Activated naive CD8-positive, alpha-beta T cell (primary cell): Measurements from ENCODE around the gene HIRIP3.
"Not testable (repeated sequence)": the region's sequence is repeated elsewhere in the genome, so short reads cannot be mapped to it uniquely, and the experiment has no call there.

Experiments used
- H3K27ac Mint-ChIP-seq: one replicate; pipeline ENCODE4 v1.8.0; 2021; ENCODE audit warnings: mixed read lengths
- H3K27me3 Mint-ChIP-seq: one replicate; pipeline ENCODE4 v1.8.0; 2021; ENCODE audit warnings: mixed read lengths
- H3K36me3 Mint-ChIP-seq: one replicate; pipeline ENCODE4 v1.8.0; 2021; ENCODE audit warnings: mixed read lengths
- H3K4me1 Mint-ChIP-seq: one replicate; pipeline ENCODE4 v1.8.0; 2021; ENCODE audit warnings: low read depth, mixed read lengths
- H3K4me3 Mint-ChIP-seq: one replicate; pipeline ENCODE4 v1.8.0; 2021; ENCODE audit warnings: mild to moderate bottlenecking, mixed read lengths
- H3K9me3 Mint-ChIP-seq: one replicate; pipeline ENCODE4 v1.8.0; 2021; ENCODE audit warnings: low read depth, mixed read lengths

The HIRIP3 gene, protein sequence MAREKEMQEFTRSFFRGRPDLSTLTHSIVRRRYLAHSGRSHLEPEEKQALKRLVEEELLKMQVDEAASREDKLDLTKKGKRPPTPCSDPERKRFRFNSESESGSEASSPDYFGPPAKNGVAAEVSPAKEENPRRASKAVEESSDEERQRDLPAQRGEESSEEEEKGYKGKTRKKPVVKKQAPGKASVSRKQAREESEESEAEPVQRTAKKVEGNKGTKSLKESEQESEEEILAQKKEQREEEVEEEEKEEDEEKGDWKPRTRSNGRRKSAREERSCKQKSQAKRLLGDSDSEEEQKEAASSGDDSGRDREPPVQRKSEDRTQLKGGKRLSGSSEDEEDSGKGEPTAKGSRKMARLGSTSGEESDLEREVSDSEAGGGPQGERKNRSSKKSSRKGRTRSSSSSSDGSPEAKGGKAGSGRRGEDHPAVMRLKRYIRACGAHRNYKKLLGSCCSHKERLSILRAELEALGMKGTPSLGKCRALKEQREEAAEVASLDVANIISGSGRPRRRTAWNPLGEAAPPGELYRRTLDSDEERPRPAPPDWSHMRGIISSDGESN

DNA sequence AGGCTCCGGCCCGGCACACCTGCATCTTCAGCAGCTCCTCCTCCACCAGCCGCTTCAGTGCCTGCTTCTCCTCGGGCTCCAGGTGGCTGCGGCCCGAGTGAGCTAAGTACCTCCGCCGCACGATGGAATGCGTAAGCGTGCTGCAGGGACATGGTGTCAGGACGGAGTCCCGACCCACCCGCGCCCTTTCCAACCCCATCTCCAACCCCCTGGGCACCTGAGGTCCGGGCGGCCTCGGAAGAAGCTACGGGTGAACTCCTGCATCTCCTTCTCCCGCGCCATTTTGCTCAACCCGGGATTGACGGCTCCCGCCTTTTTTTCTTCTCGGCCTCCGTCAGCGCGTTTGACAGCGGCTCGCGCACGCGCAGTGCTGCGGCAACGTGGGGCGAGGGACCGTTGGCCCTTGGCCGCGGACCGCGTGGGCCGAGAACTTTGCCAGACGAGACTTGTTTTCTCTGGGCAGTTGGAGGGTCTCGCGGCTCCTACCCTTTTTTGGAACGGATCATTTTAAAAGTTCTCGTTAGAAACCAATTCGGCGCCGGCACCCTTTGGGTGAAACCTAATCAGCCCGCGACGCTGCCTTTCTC, at the start of gene HIRIP3:
TSS of gene HIRIP3 (minus strand) at position 294 of the 587 bp plus-strand sequence. CDS start at position 282, 12 bp downstream.
- Mint-ChIP-seq H3K27me3 (no peaks in the 10 kb centered on the region), H3K4me1 (peaks cover 32% of the 10 kb centered on the region), H3K9me3 (no peaks in the 10 kb centered on the region), H3K4me3 (peak within 1 kb of the TSS; percentile 97), H3K27ac (peak within 1 kb of the TSS; percentile 99), H3K36me3 (peaks cover 1% of the 10 kb centered on the region)

DNA sequence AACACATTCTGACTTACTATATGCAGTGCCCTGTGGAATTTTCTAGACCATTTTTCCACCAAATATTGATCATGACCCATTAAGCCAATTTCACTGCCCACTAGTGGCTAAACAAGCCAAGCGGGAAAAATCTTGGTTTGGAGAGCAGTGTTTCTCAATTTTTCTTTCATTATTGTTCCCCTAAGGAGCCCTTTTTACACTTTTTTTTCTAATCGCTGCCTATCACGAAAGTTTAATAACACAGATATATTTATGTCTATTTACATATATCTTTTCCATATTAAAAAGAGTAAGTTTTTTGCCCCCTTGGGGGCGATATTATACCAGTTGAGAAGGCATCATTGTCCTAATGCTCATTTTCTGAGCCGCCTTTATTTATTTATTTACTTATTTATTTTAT, 46.4 kb upstream of the HIRIP3 start:
- Mint-ChIP-seq H3K27ac (no peak overlapping the region), H3K36me3 (no peaks in the 10 kb centered on the region), H3K27me3 (peaks cover 2% of the 10 kb centered on the region), H3K4me3 (no peak overlapping the region), H3K9me3 (no peaks in the 10 kb centered on the region), H3K4me1 (no peaks in the 10 kb centered on the region)

DNA sequence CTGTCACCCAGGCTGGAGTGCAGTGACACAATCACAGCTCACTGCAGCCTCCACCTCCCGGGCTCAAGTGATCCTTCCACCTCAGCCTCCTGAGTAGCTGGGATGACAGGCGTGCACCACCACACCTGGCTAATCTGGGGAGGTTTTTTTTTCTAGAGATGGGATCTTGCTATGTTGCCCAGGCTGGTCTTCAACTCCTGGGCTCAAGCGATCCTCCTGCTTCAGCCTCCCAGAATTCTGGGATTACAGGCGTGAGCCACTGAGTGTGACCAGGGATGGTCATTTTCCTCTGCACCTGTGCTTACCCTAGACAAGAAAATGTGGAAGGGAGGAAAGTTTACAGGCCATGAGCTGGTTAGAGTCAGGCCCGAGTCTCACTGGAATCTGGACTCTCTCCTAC, 45.3 kb upstream of the HIRIP3 start:
- H3K9me3 Mint-ChIP-seq, H3K27me3 Mint-ChIP-seq, H3K4me1 Mint-ChIP-seq, H3K4me3 Mint-ChIP-seq, H3K36me3 Mint-ChIP-seq, H3K27ac Mint-ChIP-seq: not testable (repeated sequence)

DNA sequence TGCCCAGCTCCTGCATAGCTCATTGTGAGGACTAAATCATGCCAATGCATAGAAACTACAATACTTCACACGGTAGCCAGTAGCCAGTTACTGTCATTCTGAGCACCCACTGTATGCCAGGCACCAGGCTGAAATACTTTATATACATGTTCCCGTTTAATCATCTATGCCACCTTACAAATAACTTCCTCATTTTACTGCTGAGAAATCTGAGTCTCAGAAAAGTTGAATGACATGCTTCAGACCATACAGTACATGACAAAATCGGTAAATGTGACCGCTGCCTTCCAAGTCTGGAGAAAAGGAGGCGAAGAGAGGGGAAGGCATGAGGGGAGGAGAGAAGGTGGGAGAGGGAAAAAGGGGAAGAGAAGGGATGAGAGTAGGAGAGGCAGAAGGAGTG, 44.8 kb upstream of the HIRIP3 start:
- H3K4me3 Mint-ChIP-seq: no peak overlapping the region
- no peak overlapping the region for H3K27ac Mint-ChIP-seq
- peaks cover 2% of the 10 kb centered on the region for H3K27me3 Mint-ChIP-seq
- no peaks in the 10 kb centered on the region for H3K9me3 Mint-ChIP-seq
- H3K36me3 Mint-ChIP-seq: no peaks in the 10 kb centered on the region
- H3K4me1 Mint-ChIP-seq: no peaks in the 10 kb centered on the region

DNA sequence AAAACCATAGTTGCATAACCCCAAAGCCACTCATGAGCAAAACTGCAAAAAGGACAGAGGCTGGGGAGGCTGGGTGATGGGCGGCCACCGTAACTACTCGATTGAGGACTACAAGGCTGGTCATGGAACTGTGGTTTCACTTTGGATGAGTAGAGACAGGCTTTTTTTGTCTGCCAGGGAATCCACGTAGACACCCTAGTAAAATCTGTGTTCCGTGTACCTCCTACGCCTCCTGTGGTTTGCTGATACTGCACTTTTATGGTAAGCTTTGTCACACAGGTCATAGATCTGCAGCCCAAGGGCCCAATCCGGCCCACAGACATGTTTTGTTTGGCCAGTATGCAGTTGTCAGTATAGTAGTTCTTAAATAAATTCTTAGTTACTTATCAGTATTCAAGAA, 37.9 kb upstream of the HIRIP3 start:
- peaks cover 11% of the 10 kb centered on the region for H3K4me1 Mint-ChIP-seq
- peaks cover 16% of the 10 kb centered on the region for H3K27me3 Mint-ChIP-seq
- H3K9me3 Mint-ChIP-seq: no peaks in the 10 kb centered on the region
- no peak overlapping the region for H3K4me3 Mint-ChIP-seq
- H3K36me3 Mint-ChIP-seq: no peaks in the 10 kb centered on the region
- no peak overlapping the region for H3K27ac Mint-ChIP-seq

DNA sequence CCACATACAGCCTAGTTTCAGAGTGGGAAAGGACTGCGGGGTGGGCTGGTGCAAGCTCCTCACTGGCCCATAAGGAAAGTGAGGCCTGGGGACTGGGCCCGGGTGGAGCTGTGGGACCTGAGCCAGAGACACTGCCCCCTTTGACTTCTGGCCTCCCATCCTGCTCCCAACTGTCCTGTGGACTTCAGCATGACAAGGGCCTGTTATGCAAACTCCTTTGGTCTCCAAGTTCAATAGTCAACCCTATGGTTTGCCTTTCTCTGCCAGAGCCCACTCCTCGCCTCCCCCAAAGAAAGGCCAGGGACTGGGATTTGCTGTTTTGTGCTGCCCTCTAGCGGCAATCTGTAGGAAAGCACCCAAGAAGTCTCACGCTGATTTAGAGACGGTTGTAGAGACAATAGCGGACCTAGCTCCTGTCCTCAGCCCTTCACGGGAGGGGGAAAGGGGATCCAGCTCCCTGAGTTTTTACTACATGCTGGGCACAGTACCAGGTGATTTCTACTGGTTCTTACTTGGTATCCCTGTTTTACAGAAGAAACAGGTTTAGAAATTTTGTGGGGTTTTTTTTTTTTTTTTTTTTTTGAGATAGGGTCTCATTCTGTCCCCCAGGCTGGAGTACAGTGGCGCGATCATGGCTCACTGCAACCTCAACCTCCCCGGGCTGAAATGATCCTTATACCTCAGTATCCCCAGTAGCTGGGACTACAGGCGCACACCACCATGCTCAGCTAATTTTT, 36.8 kb upstream of the HIRIP3 start:
- H3K4me3 Mint-ChIP-seq: peak overlapping the region; percentile 68
- H3K4me1 Mint-ChIP-seq: peaks cover 11% of the 10 kb centered on the region
- H3K36me3 Mint-ChIP-seq: no peaks in the 10 kb centered on the region
- H3K9me3 Mint-ChIP-seq: no peaks in the 10 kb centered on the region
- peaks cover 20% of the 10 kb centered on the region for H3K27me3 Mint-ChIP-seq
- H3K27ac Mint-ChIP-seq: no peak overlapping the region

DNA sequence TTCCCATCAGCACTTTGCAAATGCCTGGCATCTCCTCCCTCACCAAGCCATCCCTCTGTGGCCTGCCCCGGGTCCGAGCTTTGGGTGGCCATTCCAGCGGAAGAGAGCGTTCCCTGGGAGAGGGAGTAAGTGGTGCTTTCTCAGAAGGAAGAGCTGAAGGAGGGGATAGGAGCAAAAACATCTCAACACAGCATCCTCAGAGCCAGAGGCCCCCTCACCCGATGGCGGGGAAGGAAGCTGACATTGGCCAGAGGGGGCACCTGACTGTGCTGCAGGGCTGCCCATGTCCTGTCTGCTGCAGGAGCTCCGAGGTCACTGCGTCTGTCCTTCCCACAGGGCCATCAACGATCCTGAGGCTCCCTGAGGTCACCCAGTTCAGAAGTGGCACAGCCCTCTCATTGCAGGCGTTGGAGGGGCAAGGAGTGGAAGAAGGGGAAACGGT, 36.1 kb upstream of the HIRIP3 start:
- H3K9me3 Mint-ChIP-seq: no peaks in the 10 kb centered on the region
- peaks cover 21% of the 10 kb centered on the region for H3K27me3 Mint-ChIP-seq
- H3K36me3 Mint-ChIP-seq: no peaks in the 10 kb centered on the region
- no peak overlapping the region for H3K4me3 Mint-ChIP-seq
- peaks cover 11% of the 10 kb centered on the region for H3K4me1 Mint-ChIP-seq
- no peak overlapping the region for H3K27ac Mint-ChIP-seq

DNA sequence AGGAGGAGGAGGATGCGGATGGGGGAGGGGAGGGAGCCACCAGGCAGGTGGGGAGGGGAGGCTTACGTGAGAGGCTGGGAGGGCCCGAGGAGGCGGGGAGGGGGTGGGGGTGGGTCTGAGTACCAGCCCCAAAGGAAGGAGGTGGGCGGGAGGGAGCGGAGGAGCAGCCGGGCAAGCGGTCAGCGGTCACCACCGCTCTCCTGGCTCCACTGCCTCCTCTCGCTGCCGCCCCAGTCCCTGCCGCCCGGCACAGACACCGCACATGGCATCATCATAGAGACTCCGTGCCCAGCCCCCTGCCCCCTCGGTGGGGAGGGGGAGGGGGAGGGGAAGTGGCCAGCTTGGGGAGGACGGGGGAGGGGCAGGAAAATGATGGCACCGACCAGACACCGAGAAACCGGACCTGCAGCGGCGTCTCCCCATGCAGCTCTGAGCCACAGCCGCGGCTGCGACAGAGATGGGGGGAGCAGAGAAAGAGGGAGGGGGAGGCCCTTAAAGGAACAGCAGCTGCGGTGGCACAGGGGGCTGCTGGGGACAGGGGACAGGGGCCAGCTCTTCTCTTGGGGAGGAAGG, 35.5 kb upstream of the HIRIP3 start, which contains the start of gene TLCD3B:
TSS of gene TLCD3B (minus strand) at position 431 of the 573 bp plus-strand sequence. CDS start 744 bp downstream, outside the sequence.
- H3K27me3 Mint-ChIP-seq: peaks cover 21% of the 10 kb centered on the region
- peaks cover 11% of the 10 kb centered on the region for H3K4me1 Mint-ChIP-seq
- H3K4me3 Mint-ChIP-seq: peak within 1 kb of the TSS; percentile 68
- no peak within 1 kb of the TSS for H3K27ac Mint-ChIP-seq
- no peaks in the 10 kb centered on the region for H3K36me3 Mint-ChIP-seq
- no peaks in the 10 kb centered on the region for H3K9me3 Mint-ChIP-seq

DNA sequence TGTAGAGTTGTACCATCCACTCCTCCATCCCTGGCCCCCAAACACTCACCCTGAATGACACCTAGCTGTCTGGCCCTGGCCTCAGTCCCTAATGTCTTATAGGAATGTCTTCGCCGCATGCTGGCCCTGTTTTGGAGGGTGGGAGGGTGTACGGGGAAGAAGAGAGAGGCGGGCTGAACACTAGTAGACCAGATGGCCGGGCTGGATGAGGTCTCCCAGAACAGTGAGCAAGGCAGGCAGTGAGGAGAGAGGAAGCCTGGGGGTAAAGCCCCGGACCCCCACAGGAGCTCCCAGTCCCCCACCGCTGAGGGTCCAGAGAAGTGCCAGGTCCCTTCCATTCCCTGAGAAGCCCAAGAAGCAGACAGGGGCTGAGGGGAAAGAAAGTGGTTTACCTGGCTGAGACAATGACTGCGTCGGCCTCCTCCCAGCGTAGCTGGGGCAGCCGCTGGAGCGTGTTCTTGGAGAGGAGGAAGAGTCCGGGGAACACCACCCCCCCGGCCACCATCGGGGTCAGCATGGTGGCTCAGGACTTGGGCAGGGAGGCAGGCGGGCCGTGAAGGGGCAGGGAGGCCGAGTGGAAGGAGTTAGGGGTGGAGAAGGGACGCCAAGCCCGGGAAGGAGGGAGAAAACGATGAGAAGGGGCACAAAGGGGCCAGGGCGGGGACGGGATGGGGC, 34.7 kb upstream of the HIRIP3 start:
- Mint-ChIP-seq H3K4me3 (peak overlapping the region; percentile 57), H3K36me3 (no peaks in the 10 kb centered on the region), H3K4me1 (peaks cover 11% of the 10 kb centered on the region), H3K27ac (no peak overlapping the region), H3K9me3 (no peaks in the 10 kb centered on the region), H3K27me3 (peaks cover 21% of the 10 kb centered on the region)

DNA sequence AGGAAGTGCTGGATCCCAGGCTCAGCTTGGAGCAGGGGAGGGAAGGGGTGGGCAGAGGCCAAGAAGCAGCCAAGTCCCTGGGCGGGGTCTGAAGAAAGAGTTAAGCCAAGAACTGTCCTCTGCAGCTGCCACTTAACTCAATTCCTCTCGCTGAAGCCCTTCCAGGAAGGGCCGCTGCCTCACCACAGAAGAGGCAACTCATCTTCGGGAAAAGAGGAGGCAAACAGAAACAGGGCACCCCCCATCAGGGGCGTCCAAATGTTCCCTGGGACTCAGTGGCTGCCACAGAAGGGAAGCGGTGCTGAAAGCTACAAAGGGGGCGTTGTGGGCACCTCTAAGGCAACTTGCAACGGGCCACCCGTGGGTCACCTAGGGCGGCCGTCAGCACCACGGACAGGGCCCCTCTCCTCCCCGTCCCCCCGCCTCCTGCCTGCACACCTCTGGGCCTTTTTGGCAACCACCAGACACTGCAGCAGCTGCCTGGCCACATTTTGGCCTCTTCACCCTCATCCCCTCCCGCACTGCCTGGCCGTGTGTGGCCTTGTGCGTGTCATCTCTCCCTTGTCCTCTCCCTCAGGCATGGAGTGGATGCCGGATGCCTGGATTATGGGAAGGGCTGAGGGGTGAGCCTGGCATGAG, 33.1 kb upstream of the HIRIP3 start:
- H3K27ac Mint-ChIP-seq: no peak overlapping the region
- H3K4me1 Mint-ChIP-seq: peaks cover 11% of the 10 kb centered on the region
- no peaks in the 10 kb centered on the region for H3K36me3 Mint-ChIP-seq
- no peaks in the 10 kb centered on the region for H3K9me3 Mint-ChIP-seq
- H3K27me3 Mint-ChIP-seq: peaks cover 18% of the 10 kb centered on the region
- no peak overlapping the region for H3K4me3 Mint-ChIP-seq

DNA sequence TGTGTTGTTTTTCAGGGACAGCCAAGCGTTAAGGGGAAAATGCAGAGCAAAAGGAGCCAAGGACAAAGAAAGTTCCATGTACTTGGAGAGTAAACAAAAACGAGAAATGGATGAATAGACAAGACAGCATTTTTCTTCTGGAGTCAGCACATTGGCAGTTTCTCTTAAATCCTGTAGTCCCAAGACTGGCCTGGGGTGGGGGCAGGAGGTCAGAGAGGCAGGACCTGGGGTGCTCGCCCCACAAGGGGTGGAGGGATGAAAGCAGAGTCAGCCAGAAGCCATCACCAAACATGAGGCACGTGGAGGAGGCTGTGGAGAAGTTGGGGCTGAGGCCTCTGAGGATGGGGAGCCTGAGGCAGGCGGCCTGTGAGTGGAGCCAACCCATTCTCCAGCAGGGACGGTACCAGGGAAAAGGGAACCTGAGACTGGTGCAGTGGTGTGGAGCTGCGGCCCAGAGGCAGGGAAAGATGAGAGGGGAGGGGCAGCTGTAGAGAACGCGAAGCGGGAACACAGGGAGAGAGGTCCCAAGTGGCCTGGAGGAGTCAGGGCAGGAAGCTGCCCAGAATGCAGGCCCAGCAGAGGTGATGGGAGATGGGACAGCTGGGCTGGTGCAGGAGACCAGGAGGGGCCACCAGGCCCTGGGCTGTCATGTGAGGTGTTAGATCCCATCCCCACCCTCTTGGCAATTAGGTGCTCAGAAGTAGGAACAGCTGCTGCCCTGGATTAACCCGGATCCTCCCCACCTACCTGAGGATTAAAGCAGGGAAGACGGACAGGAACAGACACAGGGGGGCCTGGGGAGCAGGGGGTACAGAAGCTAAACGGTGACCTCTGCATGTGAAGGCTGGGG, 32.4 kb upstream of the HIRIP3 start:
- peaks cover 18% of the 10 kb centered on the region for H3K27me3 Mint-ChIP-seq
- no peak overlapping the region for H3K4me3 Mint-ChIP-seq
- H3K36me3 Mint-ChIP-seq: no peaks in the 10 kb centered on the region

DNA sequence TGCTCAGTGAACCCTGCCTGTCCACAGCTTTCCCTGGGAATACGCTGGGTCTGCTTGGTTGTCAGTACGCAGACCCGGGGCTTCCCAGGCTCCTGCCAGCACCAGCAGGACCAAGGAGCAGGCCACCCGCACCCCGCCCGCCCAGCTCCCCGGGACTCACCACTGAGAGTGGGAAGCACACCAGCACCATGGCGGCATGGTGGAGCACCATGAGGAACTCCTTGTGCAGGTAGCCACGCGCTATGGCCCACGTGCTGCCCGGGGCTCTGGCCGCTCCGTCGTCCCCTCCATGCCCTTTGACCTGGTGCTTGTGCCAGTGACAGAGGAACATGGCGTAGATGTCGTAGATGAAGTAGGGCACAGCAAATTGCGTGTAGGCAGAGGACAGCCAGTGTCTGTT, 31.0 kb upstream of the HIRIP3 start:
- no peak overlapping the region for H3K27ac Mint-ChIP-seq
- H3K27me3 Mint-ChIP-seq: peaks cover 14% of the 10 kb centered on the region
- no peaks in the 10 kb centered on the region for H3K36me3 Mint-ChIP-seq
- H3K4me3 Mint-ChIP-seq: no peak overlapping the region
- H3K4me1 Mint-ChIP-seq: peaks cover 7% of the 10 kb centered on the region
- no peaks in the 10 kb centered on the region for H3K9me3 Mint-ChIP-seq

More for the DNA sequence above, 32.4 kb upstream of the HIRIP3 start:
- Mint-ChIP-seq H3K9me3 (no peaks in the 10 kb centered on the region), H3K27ac (no peak overlapping the region), H3K4me1 (peaks cover 11% of the 10 kb centered on the region)

DNA sequence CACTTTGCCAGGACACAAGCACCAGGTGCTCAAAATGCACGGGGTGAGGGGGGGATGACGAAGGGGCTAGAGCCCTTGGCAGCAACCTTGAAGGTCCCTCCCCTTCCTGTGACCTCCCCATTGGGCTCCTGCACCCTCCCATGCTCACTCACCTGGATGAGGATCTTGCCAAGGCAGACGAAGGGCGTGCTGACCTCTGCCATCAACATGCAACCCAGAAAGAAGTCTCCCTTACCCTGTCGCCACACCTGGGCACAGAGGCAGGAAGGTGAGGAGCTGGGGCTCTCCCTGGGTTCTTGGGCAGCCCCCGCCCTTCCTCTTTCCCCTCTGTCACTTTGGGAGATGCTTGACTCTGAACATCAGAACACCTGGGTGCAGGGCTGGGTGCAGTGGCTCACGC, 30.2 kb upstream of the HIRIP3 start:
- H3K9me3 Mint-ChIP-seq: no peaks in the 10 kb centered on the region
- H3K4me1 Mint-ChIP-seq: peaks cover 9% of the 10 kb centered on the region
- no peak overlapping the region for H3K27ac Mint-ChIP-seq
- no peaks in the 10 kb centered on the region for H3K36me3 Mint-ChIP-seq
- peaks cover 14% of the 10 kb centered on the region for H3K27me3 Mint-ChIP-seq
- no peak overlapping the region for H3K4me3 Mint-ChIP-seq
